Ovary (tissue), 3 donors: ENCODE data around the gene ERG28.

Source experiments
- CTCF ChIP-seq, 3 donors: fragments of 450-650 bp in 2 of 3; fragments of 200-600 bp in 1 of 3; IDR thresholded peaks; one replicate each; pipeline versions ENCODE4 v1.5.1 to v1.8.0; 2016 to 2022; ENCODE audit warnings: antibody characterized with exemption in 3 of 3, mild to moderate bottlenecking in 1 of 3
- POLR2A ChIP-seq: fragments of 450-650 bp; IDR thresholded peaks from one replicate; pipeline ENCODE4 v1.6.1; 2017; ENCODE audit warnings: antibody characterized with exemption, mild to moderate bottlenecking, moderate library complexity
- donor health status: DM: no; HTN: no; CAD: no.

GRCh38 chr14:75662966-75663365, 2.3 kb upstream of the ERG28 start:
- no peak for TF ChIP-seq CTCF (IDR thresholded peaks at IDR 0.05)
- no peak for TF ChIP-seq POLR2A
